Inflammatory macrophage treated with lipopolysaccharide for 4 hours (primary cell): ENCODE results near the gene COPG1.
A peak's percentile ranks its signal among the peaks of the same experiment; 100 is the strongest.

ENCODE experiments used
- DNase-seq: peaks from one replicate; pipeline ENCODE4 v3.0.0-alpha.2; 2020

The COPG1 gene

GRCh38 chr3:129280183-129280582 lies 30.8 kb downstream of the COPG1 start:
- no peak for DNase-seq

DNA sequence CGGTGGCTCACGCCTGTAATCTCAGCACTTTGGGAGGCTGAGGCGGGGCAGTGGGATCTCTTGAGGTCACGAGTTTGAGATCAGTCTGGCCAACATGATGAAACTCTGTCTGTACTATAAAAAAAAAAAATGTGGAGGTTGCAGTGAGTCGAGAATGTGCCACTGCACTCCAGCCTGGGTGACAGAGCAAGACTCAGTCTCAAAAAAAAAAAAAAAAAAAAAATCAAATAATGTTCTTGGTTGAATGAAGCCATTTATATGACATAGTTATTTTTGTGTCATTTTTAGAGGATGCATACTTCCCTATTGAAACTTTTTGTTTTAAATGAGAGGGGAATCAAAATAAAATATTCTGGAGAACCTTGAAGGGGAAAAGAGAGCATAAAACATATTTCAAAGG lies 32.3 kb downstream of the COPG1 start:
- peak; percentile 13 for DNase-seq

DNA sequence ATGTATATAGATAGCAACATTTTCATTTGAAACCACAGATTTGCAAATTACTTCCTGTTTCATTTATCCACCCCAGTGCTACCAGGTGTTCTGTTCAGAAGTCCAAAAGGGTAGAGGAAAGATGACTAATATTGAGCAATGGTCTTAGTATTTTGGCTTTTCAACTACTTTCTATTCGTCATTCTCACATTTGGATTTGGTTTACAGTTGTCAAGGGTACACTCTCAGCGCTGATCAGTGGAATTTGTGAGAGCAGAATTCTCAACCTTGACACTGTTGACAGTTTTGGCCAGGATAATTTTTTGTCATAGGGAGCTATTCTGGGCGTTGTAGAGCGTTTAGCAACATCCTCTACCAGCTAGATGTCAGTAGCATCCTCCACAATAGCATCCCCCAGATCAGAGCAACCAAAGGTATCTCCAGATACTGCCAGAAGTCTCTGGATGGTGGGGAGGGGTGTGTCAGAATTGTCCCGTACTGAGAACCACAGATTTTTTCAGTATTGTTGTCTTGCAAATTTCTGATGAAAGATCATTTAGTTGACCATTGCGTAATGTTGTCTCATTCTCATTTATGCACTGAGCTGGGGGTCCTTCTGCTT lies 33.4 kb downstream of the COPG1 start:
- DNase-seq = peak; percentile 25

- DNase-seq = no peak
These were observed 36.7 kb downstream of the COPG1 start for GRCh38 chr3:129286081-129286480.

GRCh38 chr3:129288446-129288845 lies 39.0 kb downstream of the COPG1 start:
- no peak for DNase-seq

- DNase-seq = no peak
These were observed 40.0 kb downstream of the COPG1 start for GRCh38 chr3:129289201-129289921.

DNA sequence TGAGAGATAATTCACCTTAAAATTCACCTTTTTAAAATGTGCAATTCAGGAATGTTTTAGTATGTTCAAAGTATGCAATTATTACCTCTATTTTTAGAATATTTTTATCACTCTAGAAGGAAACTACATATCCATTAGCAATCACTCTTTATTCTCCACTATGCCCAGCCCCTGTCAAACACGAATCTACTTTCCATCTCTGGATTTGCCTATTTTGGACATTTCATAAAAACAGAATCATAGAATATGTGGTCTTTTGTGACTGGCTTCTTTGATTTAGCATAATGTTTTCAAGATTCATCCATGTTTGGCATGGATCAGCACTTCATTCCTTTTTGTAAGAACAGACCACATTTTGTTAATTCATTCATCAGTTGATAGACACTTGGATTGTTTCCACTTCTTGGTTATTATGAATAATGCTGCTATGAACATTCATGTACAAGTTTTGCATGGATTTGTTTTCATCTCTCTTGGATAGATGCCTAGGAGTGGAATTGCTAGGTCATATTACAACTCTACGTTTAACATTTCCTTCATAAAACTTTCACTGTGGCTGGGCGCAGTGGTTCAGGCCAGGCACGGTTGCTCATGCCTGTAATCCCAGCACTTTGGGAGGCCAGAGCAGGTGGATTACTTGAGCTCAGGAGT lies 42.0 kb downstream of the COPG1 start:
- DNase-seq = no peak

DNA sequence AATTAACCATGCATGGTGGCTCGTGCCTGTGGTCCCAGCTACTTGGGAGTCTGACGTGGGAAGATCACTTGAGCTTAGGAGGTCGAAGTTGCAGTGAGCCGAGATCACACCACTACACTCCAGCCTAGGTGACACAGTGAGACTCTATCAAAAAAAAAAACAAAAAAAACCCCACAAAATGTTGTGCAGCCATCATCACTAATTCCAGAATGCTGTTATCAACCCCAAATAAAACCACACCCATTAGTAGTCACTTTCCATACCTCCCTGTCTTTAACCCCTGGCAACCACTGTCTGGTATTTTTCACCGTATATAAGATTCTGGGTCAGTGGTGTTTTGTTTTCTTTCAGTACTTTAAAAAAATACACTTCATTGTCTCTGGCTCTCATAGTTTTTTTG lies 45.9 kb downstream of the COPG1 start:
- no peak for DNase-seq

GRCh38 chr3:129304146-129304961 lies 54.9 kb downstream of the COPG1 start:
- DNase-seq = peak; percentile 28

DNA sequence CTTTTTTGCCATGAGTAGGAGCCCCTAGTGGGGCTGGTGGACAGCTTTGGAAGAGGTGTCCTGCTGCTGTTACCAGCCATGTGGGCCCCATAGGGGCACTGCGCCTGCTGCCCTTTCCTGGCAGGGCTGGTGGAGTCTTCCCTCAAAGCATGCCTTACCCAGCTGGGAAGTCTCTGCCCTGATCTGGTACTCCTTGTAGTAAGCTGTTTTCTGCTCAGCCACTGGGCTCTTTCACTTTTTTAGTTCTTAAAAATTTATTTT lies 55.5 kb downstream of the COPG1 start:
- DNase-seq = no peak

DNA sequence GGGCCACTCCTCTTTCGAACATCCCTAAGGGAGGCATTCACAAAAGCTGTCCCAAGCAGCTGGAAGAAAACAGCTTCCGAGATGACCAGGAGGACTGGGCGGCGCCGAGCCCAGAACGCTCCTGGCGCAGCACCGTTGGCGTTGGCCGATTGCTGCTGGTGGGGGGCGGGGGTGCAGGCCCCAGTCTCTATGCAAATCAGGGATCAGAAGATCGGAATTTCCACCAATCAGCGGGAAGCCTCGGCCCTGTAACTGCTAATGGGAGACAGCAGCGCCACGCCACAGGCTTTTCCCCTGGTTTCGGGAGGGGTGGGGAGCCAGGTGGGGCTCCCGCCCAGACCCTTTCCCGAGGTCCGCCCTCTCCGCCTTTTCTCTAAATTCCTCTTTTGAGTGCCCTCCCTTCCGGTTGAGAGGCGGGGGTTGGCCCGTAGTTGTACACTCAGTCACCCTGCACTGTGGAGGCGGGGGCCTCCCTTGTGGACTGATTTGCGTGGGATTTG lies 56.2 kb downstream of the COPG1 start:
- peak; percentile 89 for DNase-seq

DNA sequence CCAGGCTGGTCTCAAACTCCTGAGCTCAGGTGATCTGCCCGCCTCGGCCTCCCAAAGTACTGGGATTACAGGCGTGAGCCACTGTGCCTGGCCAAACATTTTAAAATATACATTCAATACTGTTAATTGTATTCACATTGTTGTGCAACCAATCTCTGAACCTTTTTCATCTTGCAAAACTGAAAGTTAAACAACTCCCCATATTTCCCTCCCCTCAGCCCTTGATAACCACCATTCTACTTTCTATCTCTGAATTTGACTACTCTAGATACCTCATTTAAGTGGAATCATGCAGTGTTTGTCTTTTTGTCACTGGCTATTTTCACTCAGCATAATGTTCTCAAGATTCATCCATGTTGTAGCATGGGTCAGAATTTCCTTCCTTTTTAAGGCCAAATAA lies 59.2 kb downstream of the COPG1 start:
- peak; percentile 59 for DNase-seq

- peak; percentile 62 for DNase-seq
These were observed 61.0 kb downstream of the COPG1 start for GRCh38 chr3:129310111-129311011.

DNA sequence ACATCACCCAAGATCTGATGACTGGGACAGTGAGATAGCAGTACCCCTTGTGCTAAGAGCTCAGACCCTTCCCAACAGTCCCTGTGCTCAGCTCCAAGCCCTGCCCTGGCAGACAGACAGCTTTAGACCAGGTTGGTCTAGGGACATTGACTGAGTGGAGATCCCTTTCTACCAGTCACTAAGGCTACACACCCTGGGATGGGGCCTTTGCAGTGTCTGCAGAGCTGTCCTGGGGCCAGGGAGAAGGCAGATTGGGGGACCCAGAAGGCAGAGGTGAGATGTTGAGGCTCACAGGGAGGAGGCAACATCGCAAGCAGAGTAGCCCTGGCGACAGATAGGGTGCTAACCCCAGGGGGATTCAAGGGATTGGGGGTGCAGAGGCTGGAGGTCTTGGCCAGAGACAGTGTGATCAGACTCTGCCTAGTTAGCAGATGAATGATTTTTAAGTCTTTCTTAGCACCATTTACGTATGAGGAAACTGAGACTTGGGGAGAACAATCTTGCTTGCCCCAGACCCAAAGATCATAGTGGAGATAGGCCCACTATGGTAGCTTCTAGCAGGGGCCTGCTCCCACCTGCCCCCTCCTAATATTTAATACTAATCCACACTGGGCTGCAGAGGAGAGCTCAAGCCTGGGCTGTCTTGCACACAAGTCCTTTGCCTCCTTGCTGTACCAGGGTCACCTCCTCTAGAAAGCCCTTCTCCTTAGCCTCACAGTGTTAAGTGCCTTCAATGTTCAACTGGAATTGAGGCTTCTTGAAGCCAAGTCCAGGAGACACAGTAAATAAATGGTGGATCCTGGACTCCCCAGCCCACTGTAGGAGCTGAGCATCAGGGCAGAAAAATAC lies 61.9 kb downstream of the COPG1 start:
- no peak for DNase-seq

GRCh38 chr3:129312021-129312639 lies 62.7 kb downstream of the COPG1 start:
- DNase-seq = no peak

- DNase-seq = no peak
These were observed 63.4 kb downstream of the COPG1 start for GRCh38 chr3:129312671-129313414.

DNA sequence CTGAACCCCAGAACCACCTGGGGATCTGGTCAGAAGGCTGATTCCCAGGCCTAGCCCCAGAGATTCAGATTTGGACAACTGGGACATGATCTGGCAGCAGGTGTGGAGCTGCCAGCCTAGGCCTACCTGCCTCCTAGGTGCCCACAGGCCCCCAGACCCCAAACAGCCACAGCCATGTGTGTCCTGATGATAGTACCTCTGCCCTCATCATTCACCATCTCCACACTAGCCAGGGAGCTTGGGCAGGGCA lies 63.9 kb downstream of the COPG1 start:
- no peak for DNase-seq

- DNase-seq = no peak
These were observed 64.4 kb downstream of the COPG1 start for GRCh38 chr3:129313665-129314385.

GRCh38 chr3:129314386-129315222 lies 65.2 kb downstream of the COPG1 start:
- DNase-seq = peak; percentile 75
